ENCODE data around the gene TMPRSS9. TPM values are rescaled to one million over a fixed set of nuclear protein-coding genes. Genes with fewer than 3 reads are reported as not detected.

TMPRSS9 gene
- total RNA-seq, 1 experiment from 2014 or later = 0.57 TPM

DNA sequence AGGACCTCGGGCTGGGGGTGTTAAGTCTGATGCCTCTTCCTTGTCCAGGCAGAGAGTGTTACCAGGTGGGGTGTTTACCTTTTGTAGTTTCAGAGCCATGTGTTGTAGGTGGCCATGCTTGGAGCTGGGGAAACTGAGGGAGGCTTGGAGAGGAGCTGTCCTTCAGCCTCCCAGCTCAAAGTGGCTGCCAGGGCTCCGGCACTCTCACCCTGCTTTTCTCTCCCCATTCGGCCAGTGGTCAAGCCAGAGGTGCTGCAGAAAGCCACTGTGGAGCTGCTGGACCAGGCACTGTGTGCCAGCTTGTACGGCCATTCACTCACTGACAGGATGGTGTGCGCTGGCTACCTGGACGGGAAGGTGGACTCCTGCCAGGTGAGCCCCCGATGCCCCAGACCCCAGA is 50.0 kb downstream of the TMPRSS9 start:
- no peak overlapping the region for H3K4me3 Mint-ChIP-seq
- ATAC-seq (no peak), DNase-seq (ENCODE audit: low spot score) (no peak)
- peaks cover 14% of the 10 kb centered on the region for H3K9me3 Mint-ChIP-seq
- no peaks in the 10 kb centered on the region for H3K36me3 Mint-ChIP-seq
- H3K27ac Mint-ChIP-seq = no peak overlapping the region
- H3K4me1 Mint-ChIP-seq = no peaks in the 10 kb centered on the region
- TF ChIP-seq GTF2I (CRISPR knock-in tag; conservative IDR thresholded peaks at IDR 0.05) (0 out of 2 replicates have a peak, but pooled peaks have one; percentile 51), ZBTB43 (CRISPR knock-in tag; IDR thresholded peaks at IDR 0.05) (no peak)
- CTCF ChIA-PET = interaction anchor here (1.1 kb wide), 1 partner anchor 204 kb away, joined by 3 read pairs; no protein-coding TSS in a partner anchor
- POLR2A ChIA-PET = no interaction called here
- H3K27me3 Mint-ChIP-seq (ENCODE audit: low read depth) = peaks cover 34% of the 10 kb centered on the region

DNA sequence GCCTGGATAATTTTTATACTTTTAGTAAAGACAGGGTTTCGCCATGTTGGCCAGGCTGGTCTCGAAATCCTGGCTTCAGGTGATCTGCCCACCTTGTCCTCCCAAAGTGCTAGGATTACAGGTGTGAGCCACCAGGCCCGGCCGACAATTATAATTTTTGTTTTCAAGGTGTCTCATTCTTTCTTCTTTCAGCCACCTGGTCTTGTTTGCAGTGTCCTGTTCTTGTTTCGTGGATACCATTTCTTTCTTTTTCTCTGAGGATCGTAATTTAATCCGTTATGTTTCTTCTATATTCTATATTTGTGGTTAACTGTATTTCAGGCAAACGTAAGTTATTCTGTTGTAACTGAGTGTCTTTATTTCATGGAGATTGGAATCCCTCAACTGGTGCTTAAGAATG is 51.6 kb downstream of the TMPRSS9 start:
- Mint-ChIP-seq H3K36me3 (no peaks in the 10 kb centered on the region), H3K9me3 (peaks cover 14% of the 10 kb centered on the region), H3K27ac (no peak overlapping the region), H3K4me1 (no peaks in the 10 kb centered on the region), H3K27me3 (ENCODE audit: low read depth) (peaks cover 32% of the 10 kb centered on the region), H3K4me3 (no peak overlapping the region)
- ATAC-seq = no peak
- no peak for DNase-seq (ENCODE audit: low spot score)
- ChIA-PET CTCF (interaction anchor here (0.6 to 1.1 kb wide), 2 partner anchors 14 to 15 kb away, joined by 3 read pairs; no protein-coding TSS in a partner anchor), POLR2A (interaction anchor here (0.6 kb wide), 1 partner anchor 396 kb away, joined by 4 read pairs; no protein-coding TSS in a partner anchor)
- TF ChIP-seq IRF2 (CRISPR knock-in tag; IDR thresholded peaks at IDR 0.05; ENCODE audit: borderline replicate concordance, low read depth) (no peak), PREB (CRISPR knock-in tag; IDR thresholded peaks at IDR 0.05; ENCODE audit: borderline replicate concordance) (no peak), ZNF425 (CRISPR knock-in tag; conservative IDR thresholded peaks at IDR 0.05) (no peak), KAT7 (CRISPR knock-in tag; IDR thresholded peaks at IDR 0.05; ENCODE audit: borderline replicate concordance) (no peak), FOXJ3 (CRISPR knock-in tag; IDR thresholded peaks at IDR 0.05; ENCODE audit: borderline replicate concordance) (no peak), ZNF317 (CRISPR knock-in tag; IDR thresholded peaks at IDR 0.05; ENCODE audit: borderline replicate concordance, low read depth) (no peak), ZNF138 (CRISPR knock-in tag; conservative IDR thresholded peaks at IDR 0.05) (no peak), TCF7 (CRISPR knock-in tag; IDR thresholded peaks at IDR 0.05; ENCODE audit: low read depth) (no peak), SOX15 (CRISPR knock-in tag; IDR thresholded peaks at IDR 0.05) (no peak), ZNF423 (CRISPR knock-in tag; IDR thresholded peaks at IDR 0.05) (no peak), CREB1 (CRISPR knock-in tag; IDR thresholded peaks at IDR 0.05) (no peak), ZNF512 (CRISPR knock-in tag; IDR thresholded peaks at IDR 0.05; ENCODE audit: borderline replicate concordance) (no peak), ZBTB43 (CRISPR knock-in tag; IDR thresholded peaks at IDR 0.05) (no peak), SP1 (CRISPR knock-in tag; conservative IDR thresholded peaks at IDR 0.05) (no peak), ZNF263 (CRISPR knock-in tag; IDR thresholded peaks at IDR 0.05; ENCODE audit: low read depth) (no peak), OVOL2 (CRISPR knock-in tag; IDR thresholded peaks at IDR 0.05; ENCODE audit: borderline replicate concordance) (no peak)
- TF ChIP-seq, protein P1, sequence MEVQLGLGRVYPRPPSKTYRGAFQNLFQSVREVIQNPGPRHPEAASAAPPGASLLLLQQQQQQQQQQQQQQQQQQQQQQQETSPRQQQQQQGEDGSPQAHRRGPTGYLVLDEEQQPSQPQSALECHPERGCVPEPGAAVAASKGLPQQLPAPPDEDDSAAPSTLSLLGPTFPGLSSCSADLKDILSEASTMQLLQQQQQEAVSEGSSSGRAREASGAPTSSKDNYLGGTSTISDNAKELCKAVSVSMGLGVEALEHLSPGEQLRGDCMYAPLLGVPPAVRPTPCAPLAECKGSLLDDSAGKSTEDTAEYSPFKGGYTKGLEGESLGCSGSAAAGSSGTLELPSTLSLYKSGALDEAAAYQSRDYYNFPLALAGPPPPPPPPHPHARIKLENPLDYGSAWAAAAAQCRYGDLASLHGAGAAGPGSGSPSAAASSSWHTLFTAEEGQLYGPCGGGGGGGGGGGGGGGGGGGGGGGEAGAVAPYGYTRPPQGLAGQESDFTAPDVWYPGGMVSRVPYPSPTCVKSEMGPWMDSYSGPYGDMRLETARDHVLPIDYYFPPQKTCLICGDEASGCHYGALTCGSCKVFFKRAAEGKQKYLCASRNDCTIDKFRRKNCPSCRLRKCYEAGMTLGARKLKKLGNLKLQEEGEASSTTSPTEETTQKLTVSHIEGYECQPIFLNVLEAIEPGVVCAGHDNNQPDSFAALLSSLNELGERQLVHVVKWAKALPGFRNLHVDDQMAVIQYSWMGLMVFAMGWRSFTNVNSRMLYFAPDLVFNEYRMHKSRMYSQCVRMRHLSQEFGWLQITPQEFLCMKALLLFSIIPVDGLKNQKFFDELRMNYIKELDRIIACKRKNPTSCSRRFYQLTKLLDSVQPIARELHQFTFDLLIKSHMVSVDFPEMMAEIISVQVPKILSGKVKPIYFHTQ (CRISPR knock-in tag; IDR thresholded peaks at IDR 0.05) = no peak
- TF ChIP-seq, protein P2, sequence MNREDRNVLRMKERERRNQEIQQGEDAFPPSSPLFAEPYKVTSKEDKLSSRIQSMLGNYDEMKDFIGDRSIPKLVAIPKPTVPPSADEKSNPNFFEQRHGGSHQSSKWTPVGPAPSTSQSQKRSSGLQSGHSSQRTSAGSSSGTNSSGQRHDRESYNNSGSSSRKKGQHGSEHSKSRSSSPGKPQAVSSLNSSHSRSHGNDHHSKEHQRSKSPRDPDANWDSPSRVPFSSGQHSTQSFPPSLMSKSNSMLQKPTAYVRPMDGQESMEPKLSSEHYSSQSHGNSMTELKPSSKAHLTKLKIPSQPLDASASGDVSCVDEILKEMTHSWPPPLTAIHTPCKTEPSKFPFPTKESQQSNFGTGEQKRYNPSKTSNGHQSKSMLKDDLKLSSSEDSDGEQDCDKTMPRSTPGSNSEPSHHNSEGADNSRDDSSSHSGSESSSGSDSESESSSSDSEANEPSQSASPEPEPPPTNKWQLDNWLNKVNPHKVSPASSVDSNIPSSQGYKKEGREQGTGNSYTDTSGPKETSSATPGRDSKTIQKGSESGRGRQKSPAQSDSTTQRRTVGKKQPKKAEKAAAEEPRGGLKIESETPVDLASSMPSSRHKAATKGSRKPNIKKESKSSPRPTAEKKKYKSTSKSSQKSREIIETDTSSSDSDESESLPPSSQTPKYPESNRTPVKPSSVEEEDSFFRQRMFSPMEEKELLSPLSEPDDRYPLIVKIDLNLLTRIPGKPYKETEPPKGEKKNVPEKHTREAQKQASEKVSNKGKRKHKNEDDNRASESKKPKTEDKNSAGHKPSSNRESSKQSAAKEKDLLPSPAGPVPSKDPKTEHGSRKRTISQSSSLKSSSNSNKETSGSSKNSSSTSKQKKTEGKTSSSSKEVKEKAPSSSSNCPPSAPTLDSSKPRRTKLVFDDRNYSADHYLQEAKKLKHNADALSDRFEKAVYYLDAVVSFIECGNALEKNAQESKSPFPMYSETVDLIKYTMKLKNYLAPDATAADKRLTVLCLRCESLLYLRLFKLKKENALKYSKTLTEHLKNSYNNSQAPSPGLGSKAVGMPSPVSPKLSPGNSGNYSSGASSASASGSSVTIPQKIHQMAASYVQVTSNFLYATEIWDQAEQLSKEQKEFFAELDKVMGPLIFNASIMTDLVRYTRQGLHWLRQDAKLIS (CRISPR knock-in tag; IDR thresholded peaks at IDR 0.05; ENCODE audit: borderline replicate concordance) = no peak

All from WTC11 (cell line).